NCI-H1105 (cell line): ENCODE results near the gene PPM1M.
A peak's percentile ranks its signal among the peaks of the same experiment; 100 is the strongest.

ENCODE experiments used
- DNase-seq: peaks from one replicate; lab custom pipeline; 2025; lab: John Stamatoyannopoulos, UW

The PPM1M gene, protein sequence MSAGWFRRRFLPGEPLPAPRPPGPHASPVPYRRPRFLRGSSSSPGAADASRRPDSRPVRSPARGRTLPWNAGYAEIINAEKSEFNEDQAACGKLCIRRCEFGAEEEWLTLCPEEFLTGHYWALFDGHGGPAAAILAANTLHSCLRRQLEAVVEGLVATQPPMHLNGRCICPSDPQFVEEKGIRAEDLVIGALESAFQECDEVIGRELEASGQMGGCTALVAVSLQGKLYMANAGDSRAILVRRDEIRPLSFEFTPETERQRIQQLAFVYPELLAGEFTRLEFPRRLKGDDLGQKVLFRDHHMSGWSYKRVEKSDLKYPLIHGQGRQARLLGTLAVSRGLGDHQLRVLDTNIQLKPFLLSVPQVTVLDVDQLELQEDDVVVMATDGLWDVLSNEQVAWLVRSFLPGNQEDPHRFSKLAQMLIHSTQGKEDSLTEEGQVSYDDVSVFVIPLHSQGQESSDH

DNA sequence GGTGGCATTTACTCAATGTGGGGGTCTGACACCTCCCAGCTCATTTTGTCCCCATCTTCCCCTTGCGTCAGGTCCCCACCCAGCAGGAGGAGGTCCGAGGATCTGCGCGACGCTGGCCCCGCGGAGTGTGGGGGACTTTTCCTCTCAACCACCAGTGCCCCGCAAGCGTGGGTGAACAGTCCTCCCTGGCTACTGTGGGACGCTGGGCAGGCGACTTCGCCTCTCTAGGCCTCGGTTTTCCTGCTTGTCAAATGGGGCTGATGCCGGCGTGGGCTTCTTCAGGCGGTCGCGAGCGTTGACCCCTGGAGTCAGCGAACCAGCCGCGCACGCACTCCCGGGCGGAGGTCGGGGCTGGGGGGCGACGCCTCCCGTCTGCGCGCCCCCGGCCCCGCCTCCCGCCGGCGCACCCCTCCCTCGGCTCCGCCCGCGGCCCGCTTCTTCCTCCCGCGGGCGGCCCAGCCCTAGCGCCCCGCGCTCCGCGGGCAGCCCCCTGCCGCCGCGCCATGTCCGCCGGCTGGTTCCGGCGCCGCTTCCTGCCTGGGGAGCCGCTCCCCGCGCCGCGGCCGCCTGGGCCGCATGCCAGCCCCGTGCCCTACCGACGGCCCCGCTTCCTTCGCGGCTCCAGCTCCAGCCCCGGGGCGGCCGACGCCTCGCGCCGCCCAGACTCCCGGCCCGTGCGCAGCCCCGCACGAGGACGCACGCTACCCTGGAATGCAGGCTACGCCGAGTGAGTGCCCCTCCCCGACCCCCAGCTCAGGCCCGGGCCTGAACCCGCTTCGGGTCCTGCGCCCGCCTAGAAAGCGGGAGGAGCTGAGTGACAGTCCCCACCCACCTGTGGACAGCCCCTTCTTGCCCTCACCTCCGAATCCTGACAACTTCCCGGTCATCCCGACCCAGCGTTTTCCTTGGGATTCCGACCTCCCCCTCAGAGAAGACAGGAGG is at the start of gene PPM1M:
Gene PPM1M (plus strand): TSS at position 438 of the 942 bp plus-strand sequence. CDS start 66 bp downstream, at position 504.
- no peak for DNase-seq

DNA sequence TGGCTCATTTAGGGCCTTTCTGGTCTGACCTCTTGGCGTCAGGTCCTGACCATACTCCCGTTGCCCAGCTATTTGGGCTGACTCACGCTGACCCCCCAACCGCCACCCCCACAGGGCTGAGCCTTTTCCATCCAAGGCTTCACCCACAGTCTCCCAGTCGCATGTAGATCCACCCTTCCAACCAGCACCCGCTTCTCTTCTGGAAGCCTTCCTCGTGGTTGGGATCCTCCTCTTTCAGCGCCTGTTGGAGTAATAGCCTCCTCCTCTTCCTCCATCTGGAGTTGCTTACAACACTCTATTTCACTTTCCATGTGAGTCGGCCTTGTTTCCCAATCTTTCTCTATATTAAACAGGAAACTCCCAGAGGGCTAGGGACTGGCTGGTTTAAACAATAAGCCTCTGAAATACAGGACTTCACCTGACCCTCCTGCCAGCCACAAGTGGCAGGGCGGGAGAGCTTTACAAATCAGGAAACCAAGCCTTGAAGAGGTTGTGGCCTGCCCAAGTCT is 49.7 kb upstream of the PPM1M start:
- DNase-seq: no peak

DNA sequence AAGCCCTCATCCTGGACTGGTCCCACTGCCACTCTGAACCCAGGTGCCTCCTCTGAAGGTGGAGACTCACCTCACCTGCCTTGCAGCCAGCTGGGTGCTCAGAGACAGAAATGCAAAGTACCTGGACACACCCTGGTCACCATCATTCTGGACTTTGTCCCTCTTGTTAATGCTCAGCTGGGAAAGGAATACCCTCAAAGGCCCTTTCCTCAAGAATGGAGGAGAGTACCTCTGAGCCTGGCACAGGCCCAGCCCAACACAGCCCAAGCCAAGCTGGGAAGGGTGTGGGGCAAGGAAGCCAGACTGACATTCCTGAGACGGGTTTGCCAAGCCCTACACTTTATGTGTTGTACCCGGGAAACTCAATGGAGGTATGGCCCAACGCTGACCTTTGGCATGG is 48.6 kb upstream of the PPM1M start:
- DNase-seq: no peak

DNA sequence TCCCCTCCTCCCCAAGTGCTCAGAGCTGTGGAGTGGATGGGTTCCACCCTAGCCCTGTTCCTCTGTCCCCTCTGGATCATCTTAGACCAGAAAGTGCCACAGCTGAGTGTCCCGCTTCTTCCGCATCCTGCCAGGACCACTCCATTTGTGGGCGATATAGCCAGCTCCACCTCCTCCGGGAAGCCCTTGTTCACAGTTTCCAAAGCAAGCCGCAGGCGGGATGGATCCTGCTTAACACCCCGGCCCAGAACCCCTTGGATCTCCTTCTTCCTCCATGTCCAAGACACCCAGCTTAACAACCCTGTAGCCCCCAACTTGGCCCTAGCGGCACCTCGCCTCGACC is 48.1 kb upstream of the PPM1M start:
- no peak for DNase-seq

DNA sequence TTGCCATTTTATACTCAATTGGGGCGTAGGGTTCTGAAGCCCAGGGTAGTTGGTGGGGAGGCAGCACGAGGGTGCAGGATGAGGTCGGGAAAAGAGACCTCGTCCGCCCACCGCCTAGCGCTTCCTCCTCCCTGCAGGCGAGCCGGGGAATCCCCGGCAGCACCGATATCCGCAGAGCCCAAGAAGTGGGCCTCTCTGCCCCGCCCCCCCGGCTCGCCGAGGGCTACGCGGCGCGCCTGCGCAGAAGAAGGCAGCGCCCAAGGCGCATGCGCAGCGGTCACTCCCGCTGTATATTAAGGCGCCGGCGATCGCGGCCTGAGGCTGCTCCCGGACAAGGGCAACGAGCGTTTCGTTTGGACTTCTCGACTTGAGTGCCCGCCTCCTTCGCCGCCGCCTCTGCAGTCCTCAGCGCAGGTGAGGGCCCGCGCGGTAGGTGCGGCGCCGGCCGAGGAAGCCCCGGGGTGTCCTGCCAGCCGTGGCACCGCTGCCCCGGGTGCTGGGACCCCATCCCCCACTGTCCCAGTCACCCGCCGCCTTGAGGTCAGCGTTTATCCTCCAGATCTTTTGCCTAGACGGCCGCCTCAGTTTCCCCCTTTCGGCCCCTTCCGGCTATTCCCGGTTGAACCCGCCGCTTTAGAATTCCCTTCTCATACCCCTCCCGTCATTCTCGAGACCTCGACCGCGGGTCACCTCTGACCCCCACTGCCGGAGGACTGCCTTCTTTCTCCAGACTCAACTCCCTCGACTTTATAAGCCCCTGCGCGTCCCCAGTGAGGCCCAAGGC is 47.5 kb upstream of the PPM1M start, which contains the start of gene ALAS1:
Gene ALAS1 (plus strand): TSS at position 319 of the 784 bp plus-strand sequence. CDS start 1,082 bp downstream, outside the sequence.
- DNase-seq: peak; percentile 64

DNA sequence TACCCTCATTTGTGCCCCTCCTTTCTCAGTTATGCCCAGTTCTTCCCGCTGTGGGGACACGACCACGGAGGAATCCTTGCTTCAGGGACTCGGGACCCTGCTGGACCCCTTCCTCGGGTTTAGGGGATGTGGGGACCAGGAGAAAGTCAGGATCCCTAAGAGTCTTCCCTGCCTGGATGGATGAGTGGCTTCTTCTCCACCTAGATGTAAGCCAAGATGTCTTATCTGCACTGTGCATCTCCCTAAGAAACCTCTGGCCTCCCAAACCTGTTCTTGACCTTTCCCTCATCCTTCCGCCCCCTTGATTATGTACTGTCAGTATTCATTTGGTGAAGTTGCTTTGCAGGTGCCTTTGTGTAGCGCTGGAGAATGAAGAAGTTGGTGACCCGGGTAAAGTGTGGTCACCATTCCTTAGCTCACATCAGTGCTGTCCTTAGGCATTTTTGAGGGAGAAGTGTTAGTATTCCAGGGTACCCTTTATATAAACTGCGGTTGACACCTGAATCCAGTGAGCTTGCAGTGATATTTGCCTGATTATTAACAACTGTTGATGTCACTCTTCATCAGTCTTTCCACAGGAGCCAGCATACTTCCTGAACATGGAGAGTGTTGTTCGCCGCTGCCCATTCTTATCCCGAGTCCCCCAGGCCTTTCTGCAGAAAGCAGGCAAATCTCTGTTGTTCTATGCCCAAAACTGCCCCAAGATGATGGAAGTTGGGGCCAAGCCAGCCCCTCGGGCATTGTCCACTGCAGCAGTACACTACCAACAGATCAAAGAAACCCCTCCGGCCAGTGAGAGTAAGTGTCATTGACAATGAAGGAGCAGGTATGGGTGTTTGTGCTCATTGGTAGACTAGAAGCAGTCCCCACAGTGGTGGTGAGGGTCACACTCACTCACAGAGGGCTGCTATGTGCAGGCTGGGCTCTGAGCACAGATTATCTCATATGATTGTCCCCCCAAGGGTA is 46.6 kb upstream of the PPM1M start:
- no peak for DNase-seq

DNA sequence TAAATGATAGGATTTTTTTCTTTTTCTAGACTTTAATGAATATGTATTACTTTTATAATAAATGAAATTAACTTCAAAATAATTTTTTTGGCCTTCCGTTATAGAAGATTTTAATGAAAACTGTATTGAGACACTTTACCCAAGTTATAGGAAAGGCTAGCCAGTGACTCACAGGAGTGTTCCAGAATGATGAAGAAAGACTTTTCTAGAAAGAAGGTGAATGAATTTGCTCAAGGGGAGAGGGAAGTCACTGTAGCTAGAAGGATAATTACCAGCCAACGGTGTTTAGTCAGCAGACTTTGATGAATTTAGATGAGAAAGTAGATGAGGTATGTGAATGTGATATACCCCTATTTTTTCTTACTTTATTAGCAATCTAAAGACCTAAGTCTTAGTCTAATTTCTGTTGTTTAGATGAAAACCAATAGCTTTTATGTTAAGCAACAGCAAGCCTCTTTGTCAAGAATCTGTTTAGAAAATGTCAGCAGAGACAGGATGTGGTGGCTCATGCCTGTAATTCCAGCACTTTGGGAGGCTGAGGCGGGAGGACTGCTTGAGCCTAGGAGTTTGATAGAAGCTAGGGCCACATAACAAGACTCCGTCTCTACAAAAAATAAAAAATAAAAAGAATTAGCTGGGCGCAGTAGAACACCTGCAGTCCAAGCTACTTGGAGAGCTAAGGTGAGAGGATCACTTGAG is 44.4 kb upstream of the PPM1M start:
- DNase-seq: no peak

DNA sequence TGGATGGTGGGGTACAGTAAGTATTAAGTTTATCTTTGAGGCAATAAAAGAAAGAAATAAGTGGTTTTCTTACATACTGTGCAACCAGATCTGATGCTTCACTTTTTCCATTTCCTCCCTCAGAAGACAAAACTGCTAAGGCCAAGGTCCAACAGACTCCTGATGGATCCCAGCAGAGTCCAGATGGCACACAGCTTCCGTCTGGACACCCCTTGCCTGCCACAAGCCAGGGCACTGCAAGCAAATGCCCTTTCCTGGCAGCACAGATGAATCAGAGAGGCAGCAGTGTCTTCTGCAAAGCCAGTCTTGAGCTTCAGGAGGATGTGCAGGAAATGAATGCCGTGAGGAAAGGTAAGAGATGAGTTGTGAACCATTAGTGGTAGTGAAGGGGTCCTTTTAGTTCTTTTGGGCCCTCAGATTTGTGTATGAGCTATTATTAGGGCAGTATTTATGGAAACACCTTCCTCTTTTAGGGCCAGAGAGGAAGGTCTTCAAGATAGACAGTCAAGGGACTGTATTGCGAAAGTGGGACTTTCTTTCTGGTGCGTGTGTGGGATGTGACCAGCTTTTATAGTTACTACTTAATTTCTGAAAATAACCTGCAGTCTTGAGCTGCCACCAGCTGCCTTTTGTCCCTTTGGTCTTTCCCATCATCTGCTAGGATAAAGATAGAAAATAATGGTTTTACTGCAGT is 43.0 kb upstream of the PPM1M start:
- no peak for DNase-seq

DNA sequence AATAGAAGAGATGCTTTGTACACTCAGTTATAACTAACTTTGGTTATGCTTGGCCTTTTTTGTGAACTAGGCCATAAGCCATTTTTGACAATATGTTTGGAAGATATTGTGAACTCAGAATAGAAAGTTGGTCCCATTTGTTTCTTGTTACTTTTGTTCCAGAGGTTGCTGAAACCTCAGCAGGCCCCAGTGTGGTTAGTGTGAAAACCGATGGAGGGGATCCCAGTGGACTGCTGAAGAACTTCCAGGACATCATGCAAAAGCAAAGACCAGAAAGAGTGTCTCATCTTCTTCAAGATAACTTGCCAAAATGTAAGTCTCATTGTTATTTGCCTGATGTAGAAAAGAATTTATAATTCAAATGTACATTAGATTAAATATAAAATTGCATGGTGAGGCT is 41.9 kb upstream of the PPM1M start:
- no peak for DNase-seq

DNA sequence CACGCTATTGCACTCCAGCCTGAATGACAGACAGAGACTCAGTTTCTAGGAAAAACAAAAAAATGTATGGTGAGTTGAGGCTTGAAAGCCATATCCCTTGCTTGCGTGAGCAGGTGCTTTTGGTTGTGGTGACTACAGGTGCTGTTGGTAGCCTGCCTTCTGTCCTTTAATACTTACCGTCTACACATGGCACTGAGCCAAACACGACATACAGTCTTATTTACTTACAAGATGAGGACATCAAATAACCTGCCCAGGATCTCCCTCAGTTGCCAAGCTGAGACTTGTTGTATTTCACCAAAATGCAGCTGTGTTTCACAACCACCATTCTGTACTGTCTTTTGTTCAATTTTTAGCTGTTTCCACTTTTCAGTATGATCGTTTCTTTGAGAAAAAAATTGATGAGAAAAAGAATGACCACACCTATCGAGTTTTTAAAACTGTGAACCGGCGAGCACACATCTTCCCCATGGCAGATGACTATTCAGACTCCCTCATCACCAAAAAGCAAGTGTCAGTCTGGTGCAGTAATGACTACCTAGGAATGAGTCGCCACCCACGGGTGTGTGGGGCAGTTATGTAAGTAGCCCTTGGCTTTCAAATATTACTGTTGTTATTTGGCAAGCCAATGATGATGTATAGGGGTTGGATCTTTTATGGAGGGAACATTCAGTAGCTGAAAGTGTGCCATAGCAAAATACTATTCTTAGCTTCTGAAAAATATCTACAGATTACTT is 41.1 kb upstream of the PPM1M start:
- peak; percentile 78 for DNase-seq

DNA sequence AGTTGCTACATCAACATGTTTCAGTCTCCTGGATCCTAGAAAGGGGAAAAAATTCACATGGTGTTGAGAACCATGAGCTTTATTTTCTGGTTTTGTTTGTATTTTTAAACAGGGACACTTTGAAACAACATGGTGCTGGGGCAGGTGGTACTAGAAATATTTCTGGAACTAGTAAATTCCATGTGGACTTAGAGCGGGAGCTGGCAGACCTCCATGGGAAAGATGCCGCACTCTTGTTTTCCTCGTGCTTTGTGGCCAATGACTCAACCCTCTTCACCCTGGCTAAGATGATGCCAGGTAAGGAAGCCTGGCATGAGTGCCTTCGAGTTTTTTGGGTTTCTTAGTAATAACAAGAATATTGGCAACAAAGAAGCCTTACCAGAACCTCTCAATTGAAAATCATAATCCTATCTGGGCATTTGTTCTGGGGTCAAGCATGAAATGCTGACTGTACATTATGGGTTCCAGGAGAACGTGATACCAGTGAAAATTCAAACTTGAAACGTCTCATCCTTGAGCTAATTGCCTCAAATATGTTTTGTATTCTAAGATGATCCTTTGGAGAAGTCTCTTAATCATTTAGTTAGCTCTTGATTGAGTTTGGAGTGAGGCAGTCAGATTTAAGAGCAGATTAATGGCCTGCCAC is 39.7 kb upstream of the PPM1M start:
- no peak for DNase-seq

DNA sequence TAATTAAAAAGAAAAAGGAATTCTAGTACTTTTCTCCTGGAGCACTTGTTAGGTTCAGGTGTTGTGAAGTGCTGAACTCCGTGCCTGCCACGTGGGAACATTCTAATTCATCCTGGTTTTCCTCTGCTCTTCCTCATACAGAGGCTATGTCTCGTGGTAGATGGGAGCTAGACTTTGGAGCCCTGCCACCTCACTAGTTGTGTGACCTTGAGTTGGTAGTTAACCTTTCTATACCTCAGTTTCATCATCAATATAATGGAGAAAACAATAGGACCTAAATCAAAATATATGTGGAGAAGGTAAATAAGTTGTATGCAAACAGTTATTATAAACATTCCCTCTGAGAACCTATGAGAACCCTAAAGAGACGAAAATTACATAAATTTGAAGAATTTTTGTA is 37.0 kb upstream of the PPM1M start:
- DNase-seq: no peak

DNA sequence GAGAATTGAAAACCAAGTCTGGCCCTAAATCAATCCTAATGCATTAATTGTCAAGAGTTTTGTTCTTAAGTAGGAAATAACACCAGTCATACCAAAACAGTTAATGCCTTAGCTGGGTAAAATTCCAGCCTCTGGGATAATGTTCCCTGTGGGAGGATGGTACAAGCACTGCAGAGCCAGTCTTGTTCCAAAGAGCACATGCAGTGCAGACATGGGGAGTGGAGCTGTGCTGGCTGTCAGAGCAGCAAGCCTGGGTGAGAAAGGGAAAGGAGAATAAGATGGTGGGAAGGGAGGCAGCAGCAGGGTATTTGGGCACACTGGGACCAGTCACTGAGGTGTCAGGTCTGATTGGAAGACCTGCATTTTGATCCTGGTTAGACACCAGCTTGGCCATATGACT is 35.5 kb upstream of the PPM1M start:
- no peak for DNase-seq

DNA sequence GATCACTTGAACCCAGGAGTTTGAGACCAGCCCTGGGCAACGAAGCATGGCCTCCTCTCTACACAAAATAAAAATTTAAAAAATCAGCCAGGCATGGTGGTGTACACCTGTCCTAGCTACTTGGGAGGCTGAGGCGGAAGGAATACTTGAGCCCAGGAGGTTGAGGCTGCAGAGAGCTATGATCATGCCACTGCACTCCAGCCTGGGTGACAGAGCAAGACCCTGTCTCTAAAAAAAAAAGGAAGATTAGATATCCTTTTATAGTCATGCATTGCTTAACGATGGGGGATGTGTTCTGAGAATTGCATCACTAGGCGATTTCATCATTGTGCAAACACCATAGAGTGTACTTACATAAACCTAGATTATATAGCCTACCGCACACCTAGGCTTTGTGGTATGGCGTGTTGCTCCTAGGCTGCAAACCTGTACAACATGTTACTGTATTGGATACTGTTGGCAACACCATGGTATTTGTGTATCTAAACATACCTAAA is 35.0 kb upstream of the PPM1M start:
- DNase-seq: no peak

DNA sequence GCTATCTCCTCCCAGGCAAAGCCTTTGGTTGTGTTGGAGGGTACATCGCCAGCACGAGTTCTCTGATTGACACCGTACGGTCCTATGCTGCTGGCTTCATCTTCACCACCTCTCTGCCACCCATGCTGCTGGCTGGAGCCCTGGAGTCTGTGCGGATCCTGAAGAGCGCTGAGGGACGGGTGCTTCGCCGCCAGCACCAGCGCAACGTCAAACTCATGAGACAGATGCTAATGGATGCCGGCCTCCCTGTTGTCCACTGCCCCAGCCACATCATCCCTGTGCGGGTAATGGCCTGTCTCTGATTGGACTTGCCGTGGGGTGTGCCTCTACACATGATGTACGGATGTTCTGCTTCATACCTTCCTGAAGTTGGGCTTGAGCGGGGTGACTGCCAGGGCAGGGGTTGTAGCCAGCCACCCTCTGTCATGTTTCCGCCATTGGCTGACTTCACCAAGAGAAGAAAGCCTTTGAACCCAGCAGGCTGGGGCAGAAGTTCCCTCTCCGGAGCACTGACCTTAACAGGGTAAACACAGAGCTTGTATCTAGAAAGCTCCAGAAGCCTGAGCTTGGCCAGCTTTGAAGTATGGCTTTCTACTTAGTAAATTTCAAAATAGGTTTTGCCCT is 34.2 kb upstream of the PPM1M start:
- DNase-seq: no peak

DNA sequence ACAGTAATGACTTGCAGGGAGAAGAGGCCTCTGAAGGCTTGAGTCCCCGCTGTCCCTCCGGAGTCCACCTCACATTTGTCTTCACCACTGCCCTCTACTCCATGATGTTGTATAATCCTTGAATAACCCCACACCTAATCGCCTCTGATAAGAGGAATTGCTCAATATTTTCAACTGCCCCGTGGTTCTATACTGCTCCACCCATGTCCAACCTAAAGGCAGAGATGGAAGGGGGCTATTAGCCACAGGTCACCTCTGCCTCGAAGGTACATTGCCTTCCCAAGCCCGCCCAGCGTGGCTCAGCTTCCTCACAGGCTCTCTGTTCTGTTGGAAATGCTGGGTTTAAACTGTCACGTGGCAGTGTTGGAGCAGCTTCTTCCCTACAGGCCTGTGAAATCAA is 32.6 kb upstream of the PPM1M start:
- no peak for DNase-seq

DNA sequence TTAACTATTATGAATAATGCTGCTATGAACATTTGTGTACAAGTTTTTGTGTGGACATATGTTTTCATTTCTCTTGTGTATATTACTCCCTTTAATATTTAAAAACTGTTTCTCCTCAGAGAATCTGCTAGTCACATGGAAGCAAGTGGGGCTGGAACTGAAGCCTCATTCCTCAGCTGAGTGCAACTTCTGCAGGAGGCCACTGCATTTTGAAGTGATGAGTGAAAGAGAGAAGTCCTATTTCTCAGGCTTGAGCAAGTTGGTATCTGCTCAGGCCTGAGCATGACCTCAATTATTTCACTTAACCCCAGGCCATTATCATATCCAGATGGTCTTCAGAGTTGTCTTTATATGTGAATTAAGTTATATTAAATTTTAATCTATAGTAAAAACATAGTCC is 31.7 kb upstream of the PPM1M start:
- DNase-seq: no peak

DNA sequence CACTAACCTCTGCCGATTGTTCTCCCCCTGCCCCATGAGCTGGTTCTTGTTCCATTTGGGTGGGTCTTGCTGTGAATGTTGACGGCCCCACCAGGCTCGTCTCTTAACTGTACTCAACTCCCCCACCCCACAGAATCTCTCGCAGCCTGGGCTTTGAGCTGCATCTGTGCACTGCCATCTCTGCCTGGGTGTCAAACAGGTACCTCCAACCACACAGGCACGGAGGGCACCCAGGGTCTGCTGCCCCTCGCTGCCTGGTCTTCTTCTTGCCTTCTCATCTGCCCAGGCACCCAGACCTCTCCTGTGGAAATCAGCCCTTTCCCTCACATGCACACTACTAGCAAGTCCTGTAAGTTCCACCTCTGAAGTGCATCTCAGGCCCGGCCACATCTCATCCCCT is 30.2 kb upstream of the PPM1M start:
- DNase-seq: no peak
